GM12874 (cell line): ENCODE data around the gene CXCR6.

ENCODE experiments used
- CTCF ChIP-seq: IDR thresholded peaks from 2 replicates; pipeline ENCODE4 v1.5.1; 2011; ENCODE audit warnings: low read depth, mild to moderate bottlenecking, control low read depth, low read length, moderate library complexity; ENCODE audit not compliant: insufficient read depth

CXCR6 gene

GRCh38 chr3:45927881-45928280 is 15.4 kb upstream of the CXCR6 start:
- no peak for TF ChIP-seq CTCF

GRCh38 chr3:45929042-45929679 is 14.1 kb upstream of the CXCR6 start:
- peak; percentile 94 for TF ChIP-seq CTCF

GRCh38 chr3:45931496-45931895 is 11.8 kb upstream of the CXCR6 start:
- TF ChIP-seq CTCF = no peak

GRCh38 chr3:45932112-45932511 is 11.2 kb upstream of the CXCR6 start:
- no peak for TF ChIP-seq CTCF

GRCh38 chr3:45933591-45933990 is 9.7 kb upstream of the CXCR6 start:
- TF ChIP-seq CTCF = no peak

- TF ChIP-seq CTCF = no peak
Measured at GRCh38 chr3:45936261-45936660, 7.0 kb upstream of the CXCR6 start.

GRCh38 chr3:45937206-45938042 is 5.8 kb upstream of the CXCR6 start:
- no peak for TF ChIP-seq CTCF
